ENCODE results near the gene KLHL7.

DNA sequence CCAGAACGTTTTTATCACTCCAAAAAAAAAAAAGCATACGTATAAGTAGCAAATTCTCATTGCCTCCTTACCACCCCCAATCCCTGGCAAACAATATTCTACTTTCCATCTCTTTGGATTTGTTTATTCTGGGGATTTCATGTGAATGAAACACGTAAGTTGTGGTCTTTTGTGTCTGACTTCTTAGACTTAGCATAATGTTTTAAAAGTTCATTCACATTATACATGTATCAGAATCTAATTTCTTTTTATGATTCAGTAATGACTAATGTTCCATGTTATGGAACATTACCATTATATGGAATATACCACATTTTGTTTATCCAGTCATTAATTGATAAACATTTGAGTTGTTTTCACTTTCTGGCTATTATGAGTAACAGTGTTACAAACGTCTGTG lies 12.5 kb upstream of the KLHL7 start:
- TF ChIP-seq, protein P1, sequence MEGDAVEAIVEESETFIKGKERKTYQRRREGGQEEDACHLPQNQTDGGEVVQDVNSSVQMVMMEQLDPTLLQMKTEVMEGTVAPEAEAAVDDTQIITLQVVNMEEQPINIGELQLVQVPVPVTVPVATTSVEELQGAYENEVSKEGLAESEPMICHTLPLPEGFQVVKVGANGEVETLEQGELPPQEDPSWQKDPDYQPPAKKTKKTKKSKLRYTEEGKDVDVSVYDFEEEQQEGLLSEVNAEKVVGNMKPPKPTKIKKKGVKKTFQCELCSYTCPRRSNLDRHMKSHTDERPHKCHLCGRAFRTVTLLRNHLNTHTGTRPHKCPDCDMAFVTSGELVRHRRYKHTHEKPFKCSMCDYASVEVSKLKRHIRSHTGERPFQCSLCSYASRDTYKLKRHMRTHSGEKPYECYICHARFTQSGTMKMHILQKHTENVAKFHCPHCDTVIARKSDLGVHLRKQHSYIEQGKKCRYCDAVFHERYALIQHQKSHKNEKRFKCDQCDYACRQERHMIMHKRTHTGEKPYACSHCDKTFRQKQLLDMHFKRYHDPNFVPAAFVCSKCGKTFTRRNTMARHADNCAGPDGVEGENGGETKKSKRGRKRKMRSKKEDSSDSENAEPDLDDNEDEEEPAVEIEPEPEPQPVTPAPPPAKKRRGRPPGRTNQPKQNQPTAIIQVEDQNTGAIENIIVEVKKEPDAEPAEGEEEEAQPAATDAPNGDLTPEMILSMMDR (conservative IDR thresholded peaks at IDR 0.05; ENCODE audit: low read length): no peak
- TF ChIP-seq EZH2phosphoT487 (IDR thresholded peaks at IDR 0.05; ENCODE audit: borderline replicate concordance): no peak

Data from Loucy (cell line).